WTC11 (cell line): ENCODE measurements around the gene ZBTB20.

ENCODE experiments used
- ATF1 ChIP-seq: sonication (generic); formaldehyde crosslinking; IDR thresholded peaks from 2 replicates; pipeline ENCODE4 v1.8.1; 2023; ENCODE audit warnings: mild to moderate bottlenecking, moderate library complexity, missing genetic modification reagents
- CTCF ChIP-seq: fragments of 200-600 bp; IDR thresholded peaks from 2 replicates; pipeline ENCODE4 v1.8.0; 2022; ENCODE audit warnings: antibody characterized with exemption
- FOXJ3 ChIP-seq: sonication (generic); formaldehyde crosslinking; IDR thresholded peaks from 2 replicates; pipeline ENCODE4 v1.9.0; 2021; ENCODE audit warnings: missing genetic modification reagents, mild to moderate bottlenecking, borderline replicate concordance
- TCF7 ChIP-seq: sonication (generic); formaldehyde crosslinking; IDR thresholded peaks from 2 replicates; pipeline ENCODE4 v1.8.0; 2022; ENCODE audit warnings: mild to moderate bottlenecking, low read depth, missing genetic modification reagents, moderate library complexity

- no peak for TF ChIP-seq CTCF
- TF ChIP-seq TCF7 (CRISPR knock-in tag): no peak
- no peak for TF ChIP-seq ATF1 (CRISPR knock-in tag)
- no peak for TF ChIP-seq FOXJ3 (CRISPR knock-in tag)
Observed at GRCh38 chr3:114863848-114864247, 283.2 kb downstream of the ZBTB20 start.
